Esophagus squamous epithelium (tissue), 4 donors: ENCODE results near the gene BFSP2.

Experiments used
- POLR2A ChIP-seq, 4 donors: fragments of 450-650 bp; IDR thresholded peaks; one replicate each; pipeline ENCODE4 v1.6.1; 2017; ENCODE audit warnings: antibody characterized with exemption in 4 of 4, mild to moderate bottlenecking in 4 of 4, moderate library complexity in 3 of 4
- TF ChIP-seq, protein P1 (sequence below), 6 experiments: fragments of 450-650 bp in 4 of 6; fragments of 200-600 bp in 2 of 6; sonication (generic) in 2 of 6; IDR thresholded peaks; one replicate each; pipeline ENCODE4 v1.5.1; 2016 to 2019; ENCODE audit warnings: antibody characterized with exemption in 6 of 6, mild to moderate bottlenecking in 4 of 6, moderate library complexity in 4 of 6

DNA sequence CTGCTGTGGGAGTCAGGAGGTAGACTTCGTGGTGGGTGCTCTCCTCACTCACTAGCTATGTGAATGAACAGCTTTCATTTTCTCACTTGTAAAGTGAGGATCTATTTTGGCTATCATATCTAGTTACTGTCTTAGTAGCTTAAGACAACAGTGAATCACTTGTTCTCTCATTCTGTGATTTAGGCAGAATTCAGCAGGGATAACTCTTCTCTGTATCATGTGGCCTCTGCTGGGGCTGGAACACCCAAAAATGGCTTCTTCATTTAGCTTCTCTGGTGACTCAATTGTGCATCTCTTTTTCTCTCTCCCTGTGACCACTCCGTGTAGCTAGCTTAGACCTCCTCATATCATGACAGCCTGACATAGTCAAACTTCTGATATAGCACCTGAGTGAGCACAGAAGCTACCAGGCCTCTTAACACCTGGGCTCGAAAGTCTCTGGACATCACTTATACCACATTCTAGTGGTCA lies 68.4 kb downstream of the BFSP2 start:
- TF ChIP-seq, protein P1, sequence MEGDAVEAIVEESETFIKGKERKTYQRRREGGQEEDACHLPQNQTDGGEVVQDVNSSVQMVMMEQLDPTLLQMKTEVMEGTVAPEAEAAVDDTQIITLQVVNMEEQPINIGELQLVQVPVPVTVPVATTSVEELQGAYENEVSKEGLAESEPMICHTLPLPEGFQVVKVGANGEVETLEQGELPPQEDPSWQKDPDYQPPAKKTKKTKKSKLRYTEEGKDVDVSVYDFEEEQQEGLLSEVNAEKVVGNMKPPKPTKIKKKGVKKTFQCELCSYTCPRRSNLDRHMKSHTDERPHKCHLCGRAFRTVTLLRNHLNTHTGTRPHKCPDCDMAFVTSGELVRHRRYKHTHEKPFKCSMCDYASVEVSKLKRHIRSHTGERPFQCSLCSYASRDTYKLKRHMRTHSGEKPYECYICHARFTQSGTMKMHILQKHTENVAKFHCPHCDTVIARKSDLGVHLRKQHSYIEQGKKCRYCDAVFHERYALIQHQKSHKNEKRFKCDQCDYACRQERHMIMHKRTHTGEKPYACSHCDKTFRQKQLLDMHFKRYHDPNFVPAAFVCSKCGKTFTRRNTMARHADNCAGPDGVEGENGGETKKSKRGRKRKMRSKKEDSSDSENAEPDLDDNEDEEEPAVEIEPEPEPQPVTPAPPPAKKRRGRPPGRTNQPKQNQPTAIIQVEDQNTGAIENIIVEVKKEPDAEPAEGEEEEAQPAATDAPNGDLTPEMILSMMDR (IDR thresholded peaks at IDR 0.05): no peak
- TF ChIP-seq POLR2A (IDR thresholded peaks at IDR 0.05): no peak
